Measurements from ENCODE around the gene MN1.

MN1 gene

DNA sequence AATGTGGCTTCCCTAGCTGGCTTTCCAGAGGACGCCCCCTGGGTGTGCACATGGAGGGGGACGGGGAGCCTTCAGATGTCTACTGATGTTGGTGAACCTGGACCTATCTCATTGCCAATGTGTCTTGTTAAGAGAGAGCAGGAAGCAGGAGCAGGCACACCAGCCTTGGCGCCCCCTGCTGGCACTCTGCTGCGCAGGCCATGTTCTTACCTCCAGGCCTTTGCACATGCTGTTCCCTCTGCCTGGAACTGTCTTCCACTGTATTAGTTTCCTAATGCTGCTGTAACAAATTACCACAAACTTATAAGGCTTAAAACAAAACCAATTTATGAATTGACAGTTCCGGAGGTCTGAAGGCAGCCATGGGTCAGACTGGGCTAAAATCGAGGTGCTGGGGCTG lies 23.6 kb upstream of the MN1 start:
- DNase-seq = peak; percentile 13

GRCh38 chr22:27823221-27823620 lies 21.7 kb upstream of the MN1 start:
- no peak for DNase-seq

DNA sequence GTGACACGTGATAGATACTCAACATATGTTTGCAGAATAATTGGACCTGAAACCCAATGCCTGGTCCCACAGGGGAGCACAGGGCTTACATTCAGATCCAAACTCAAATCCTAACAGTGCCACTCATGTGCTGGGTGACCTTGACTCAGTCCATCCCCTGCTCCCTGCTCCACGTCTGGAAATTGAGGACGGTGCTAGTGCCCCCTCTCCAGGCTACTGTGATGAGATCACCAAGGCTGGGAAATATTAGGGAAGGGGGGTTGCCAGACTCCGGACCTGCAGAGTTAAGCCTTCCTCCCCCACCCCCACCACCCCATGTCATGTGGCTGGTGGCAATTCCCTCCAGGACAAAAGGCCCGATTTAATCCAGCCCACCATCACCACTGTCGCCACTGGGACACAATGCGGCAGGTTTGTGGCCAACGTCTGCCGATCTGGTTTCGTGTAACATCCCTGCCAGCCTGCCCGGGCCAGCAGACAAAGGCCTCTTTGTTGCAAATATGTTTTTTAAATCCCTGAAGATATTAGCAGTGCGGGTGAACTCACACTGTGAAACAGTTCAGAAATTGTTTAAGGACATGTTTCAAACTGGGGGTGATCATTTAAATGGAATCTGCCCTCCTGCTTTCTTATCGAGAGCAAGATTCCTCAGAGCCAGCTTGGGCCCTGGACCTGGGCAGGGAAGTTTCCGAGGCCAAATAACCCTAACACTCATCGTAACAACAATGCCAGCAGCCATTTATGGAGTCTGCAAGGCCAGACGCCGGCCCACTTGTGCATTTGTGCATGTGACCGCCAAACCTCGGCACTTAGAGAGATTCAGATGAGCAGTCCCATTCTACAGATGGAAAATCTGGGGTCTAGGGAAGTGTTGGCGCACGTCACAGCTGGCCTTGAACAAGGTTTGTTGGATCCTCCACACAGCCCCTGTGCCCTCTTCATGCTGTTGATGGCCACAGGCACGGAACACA lies 19.6 kb upstream of the MN1 start:
- no peak for DNase-seq

- DNase-seq = no peak
Observed at GRCh38 chr22:27816552-27816951, 15.0 kb upstream of the MN1 start.

DNA sequence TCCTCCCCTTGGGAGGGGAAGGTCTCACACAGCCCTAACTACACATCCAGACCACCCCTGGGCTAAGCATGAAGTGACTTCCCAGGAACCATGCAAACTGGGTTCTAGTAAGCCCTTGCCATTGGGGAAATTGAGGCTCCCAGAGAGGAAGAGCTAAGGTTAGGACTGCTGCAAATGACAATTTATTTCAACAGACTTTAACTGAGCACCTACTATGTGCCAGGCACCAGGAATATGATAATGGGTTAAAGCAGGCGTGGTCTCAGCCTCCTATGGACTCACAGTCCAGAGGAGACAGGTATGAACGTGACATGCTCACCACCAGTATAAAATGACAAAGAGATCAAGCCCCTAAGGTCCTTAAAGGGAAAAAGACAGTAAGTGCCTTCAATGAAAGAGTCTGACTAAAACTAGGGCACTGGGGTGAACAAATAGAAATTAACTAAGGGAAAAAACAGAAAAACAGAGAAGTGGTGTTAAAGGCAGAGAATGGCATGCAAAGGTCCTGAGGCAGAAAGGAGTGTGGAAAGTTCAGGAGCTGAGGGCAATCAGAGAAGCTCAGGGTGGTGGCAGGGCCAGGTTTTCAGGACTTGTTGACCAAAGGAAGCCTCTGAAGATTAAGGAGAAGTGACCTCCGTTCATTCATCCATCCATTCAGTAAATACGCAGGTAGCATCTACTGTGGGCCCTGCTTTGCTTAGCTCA lies 14.4 kb upstream of the MN1 start:
- no peak for DNase-seq

- DNase-seq = no peak
Observed at GRCh38 chr22:27814993-27815392, 13.4 kb upstream of the MN1 start.

GRCh38 chr22:27811778-27812177 lies 10.2 kb upstream of the MN1 start:
- no peak for DNase-seq

GRCh38 chr22:27810609-27811151 lies 9.1 kb upstream of the MN1 start:
- DNase-seq = no peak

DNA sequence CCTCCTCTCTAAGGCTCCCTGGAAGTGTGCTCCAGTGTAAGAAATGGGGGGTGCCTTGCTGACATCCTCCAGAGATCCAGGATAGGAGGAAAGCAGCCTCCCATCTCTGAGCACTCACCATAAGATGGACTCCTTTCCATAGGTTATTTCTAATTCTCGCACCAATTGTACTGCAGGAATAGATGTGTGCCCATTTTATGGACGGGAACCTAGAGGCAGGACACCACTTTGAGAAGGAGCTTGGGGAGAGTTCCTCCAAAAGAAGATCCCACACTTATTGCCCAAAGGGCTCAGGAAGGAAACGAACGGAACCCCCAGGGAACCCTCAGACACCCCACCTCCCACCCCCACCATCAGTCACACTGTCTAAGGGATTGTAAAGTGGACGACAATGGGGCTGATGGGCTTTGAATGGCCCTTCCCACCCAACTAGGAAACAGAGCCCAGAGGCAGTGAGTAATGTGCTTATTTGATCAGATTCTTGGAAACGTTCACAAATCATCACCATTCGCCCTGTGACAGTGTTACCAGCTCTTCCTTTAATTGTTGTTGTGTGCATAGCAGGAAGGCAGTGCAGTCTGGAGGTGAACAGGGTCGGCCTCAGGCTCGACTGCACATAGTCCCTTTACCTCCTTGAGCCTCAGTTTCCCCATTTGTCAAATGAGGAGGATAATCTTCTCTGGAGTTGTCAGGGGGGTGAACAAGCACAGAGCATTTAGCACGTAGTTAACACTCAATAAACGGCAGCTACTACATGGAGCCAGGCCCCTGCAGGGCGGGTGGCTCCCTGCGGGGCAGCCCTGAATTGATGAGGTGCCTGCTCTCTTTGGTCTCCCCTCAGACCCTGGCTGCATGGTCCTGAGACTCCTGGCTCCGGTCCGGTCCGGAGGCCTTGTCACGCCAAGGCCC lies 8.4 kb upstream of the MN1 start:
- no peak for DNase-seq

DNA sequence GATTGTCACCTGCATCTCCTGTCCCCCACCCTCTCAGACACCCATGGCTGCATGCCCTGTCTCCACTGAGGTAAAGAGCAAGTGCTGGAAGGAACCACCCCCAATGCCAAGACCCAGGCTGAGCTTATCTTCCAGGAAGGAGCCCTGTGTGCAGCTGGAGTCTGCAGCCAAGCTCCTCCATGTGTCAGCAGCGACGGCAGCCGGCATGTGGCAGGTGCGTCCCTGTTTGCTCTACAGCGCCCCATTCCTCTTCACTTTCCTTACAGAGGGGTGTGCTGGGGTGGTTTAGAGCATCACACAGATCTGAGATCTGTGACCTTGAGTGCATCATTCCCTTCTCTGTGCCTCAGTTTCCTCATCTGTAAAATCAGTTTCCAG lies 7.7 kb upstream of the MN1 start:
- no peak for DNase-seq

- DNase-seq = no peak
Observed at GRCh38 chr22:27808451-27809225, 7.1 kb upstream of the MN1 start.

DNA sequence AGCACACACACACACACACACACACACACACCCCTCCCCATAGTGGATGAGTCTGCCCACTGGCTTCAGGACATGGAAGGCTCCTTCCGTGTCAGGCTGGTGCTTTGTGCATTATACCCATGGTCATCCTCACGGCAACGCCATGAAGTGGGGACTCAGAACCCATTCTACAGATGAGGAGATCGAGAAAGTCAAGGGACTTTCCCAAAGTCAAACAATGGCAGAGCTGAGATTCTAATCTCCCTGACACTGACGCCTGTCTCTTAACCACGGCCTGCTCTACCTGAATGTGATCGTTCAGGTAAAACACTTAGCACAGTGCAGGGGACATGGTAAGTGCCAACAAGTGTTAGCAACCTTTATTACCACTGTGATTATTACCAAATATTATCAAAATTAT lies 4.3 kb upstream of the MN1 start:
- no peak for DNase-seq

DNA sequence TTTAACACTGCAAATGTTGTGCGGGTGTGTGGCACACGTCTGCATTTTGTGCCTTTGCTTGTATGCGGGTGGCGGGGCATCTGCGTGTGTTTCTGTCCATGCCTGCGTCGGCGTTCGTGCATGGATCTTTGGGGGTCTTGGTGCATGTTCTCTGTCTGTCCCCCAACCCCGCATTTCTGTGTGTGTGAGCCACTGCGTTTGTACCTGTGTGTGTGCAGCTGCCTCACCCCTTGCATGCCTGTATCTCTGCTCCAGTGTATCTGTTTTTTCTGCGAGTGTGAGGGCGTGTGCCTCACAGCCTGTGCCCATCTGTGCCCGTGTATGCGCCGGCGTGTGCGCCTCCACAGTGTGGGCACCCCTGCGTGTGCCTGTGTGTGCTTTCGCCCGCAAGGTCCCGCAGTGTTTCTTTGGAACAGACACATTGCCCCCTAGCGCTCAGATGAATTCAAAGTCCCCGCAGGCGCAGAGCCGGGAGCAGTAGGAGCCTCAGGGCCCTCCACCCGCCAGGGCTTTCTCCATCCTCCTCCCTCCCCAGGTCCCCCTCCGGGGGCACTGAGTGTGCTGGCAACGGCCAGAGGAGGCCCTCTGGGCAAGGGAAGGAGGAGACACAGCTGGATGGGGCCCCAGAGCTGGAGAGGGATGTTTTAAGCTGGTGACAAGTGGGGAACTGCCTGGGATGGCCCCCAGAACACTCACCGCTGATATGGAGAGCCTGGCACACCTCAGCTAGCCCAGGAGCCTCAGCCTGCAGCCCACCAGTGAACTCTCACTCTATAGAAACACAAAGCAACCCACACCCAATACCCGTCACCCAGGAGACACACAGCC lies 3.1 kb upstream of the MN1 start:
- DNase-seq = peak; percentile 65

DNA sequence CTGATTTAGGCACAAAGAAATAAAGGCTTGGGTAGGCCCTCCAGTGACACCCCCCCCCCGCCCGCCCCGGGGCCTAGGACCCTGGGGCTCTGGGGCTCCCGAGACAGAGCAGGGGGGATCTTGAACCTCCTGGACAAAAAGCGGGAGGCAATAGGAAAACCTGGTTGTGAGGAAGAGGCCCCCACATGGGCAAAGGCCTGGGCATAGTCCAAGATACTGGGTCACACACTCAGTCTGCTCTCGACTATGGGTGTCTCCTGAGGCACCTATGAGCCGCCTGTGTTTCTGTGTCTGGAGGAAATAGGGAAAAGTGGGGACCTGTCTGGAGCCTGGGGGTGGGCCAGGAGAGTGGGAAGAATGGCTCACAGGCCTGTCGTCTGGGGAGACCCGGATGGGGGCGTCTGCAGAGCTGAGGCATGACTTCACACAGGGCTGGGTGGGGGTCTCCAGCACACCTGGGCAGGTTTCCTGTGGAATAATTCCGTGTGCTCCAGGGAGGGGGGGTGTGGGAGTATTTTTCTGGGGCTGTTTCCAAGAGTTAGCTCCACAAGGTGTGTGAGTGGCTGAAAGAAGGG lies 2.4 kb upstream of the MN1 start:
- DNase-seq = no peak

DNA sequence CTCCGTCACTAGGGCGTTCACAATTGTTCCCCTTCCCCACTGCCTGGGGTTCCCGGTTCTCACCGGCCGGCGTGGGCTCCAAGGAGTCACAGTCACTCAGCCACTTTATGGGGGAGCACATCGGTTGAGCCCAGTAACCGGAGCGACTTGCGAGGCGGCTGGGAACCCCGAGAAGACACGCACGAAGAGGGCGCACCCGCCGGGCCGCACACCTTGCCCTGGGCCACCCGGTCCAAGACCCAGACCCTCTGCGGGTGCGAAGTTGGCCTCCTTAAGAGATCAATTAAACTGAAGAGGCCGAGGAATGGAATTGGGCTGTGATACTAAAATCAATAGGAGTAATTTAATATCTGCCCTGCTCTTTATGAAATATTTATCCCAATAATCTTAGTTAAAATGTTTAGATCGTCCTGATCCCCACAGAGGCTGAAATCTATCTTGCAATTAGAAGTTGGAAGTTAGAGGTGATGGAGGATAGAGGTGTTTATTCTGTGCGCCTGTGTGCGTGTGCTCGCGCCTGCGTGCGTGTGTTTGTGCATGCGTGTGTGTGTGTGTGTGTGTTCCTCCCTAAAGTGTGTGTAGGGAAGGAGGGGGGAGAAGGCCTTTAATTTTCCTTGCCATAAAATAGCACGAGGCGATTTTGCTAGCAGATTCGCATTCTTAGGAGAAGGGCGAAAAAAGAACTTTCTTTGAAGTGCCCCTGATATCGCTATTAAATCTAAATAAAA lies 954 bp upstream of the MN1 start:
- DNase-seq = no peak

- peak; percentile 15 for DNase-seq
Observed at GRCh38 chr22:27801202-27801615, 347 bp downstream of the MN1 start.

GRCh38 chr22:27800250-27801201 lies 1.0 kb downstream of the MN1 start:
- no peak for DNase-seq

- no peak for DNase-seq
Observed at GRCh38 chr22:27799827-27800249, 1.7 kb downstream of the MN1 start.
